Calu3 (cell line): ENCODE measurements around the gene MPEG1. TPM values are rescaled to one million over a fixed set of nuclear protein-coding genes. Genes with fewer than 3 reads are reported as not detected.

ENCODE experiments used
- BruUV-seq: library from RNA; stranded (reverse); fragments of 400-500 nt; replicated peaks from 2 replicates; lab custom pipeline; 2021; lab: Mats Ljungman, UMichigan
- CTCF ChIA-PET: fragments of 300-600 bp; sonication (Branson Sonifier 250); formaldehyde crosslinking; loops from one replicate; lab custom pipeline; 2022; ENCODE audit warnings: antibody characterized with exemption; lab: Charles Lee
- DNase-seq: peaks from one replicate; pipeline ENCODE4 v3.0.0; 2022
- H3K27ac Mint-ChIP-seq: one replicate; pipeline ENCODE4 v1.8.0; 2022; ENCODE audit warnings: mixed read lengths; ENCODE audit not compliant: unreplicated experiment
- H3K27me3 Mint-ChIP-seq: one replicate; pipeline ENCODE4 v1.8.0; 2022; ENCODE audit warnings: mixed read lengths; ENCODE audit not compliant: unreplicated experiment
- H3K36me3 Mint-ChIP-seq: one replicate; pipeline ENCODE4 v1.8.0; 2022; ENCODE audit warnings: mild to moderate bottlenecking, moderate library complexity, mixed read lengths; ENCODE audit not compliant: insufficient read depth, unreplicated experiment
- H3K4me1 Mint-ChIP-seq: one replicate; pipeline ENCODE4 v1.8.0; 2022; ENCODE audit warnings: mild to moderate bottlenecking, low read depth, mixed read lengths; ENCODE audit not compliant: unreplicated experiment
- H3K4me3 Mint-ChIP-seq: one replicate; pipeline ENCODE4 v1.8.0; 2022; ENCODE audit warnings: mild to moderate bottlenecking, low read depth, moderate library complexity, mixed read lengths; ENCODE audit not compliant: unreplicated experiment
- H3K9me3 Mint-ChIP-seq: one replicate; pipeline ENCODE4 v1.8.0; 2022; ENCODE audit warnings: low read depth, mixed read lengths; ENCODE audit not compliant: unreplicated experiment
- intact Hi-C: fragments of 100-400 bp; cut with micrococcal nuclease; formaldehyde crosslinking; loops from one replicate; pipeline ENCODE4 v1.10.0; 2022; ENCODE audit not compliant: unreplicated experiment
- total RNA-seq: library from RNA; stranded (reverse); gene quantifications from 2 replicates; pipeline ENCODE4 v1.2.3, GENCODE V29; 2022
- TF ChIP-seq, protein P1 (sequence below): fragments of 200-600 bp; IDR thresholded peaks from one replicate; pipeline ENCODE4 v1.8.0; 2022; ENCODE audit warnings: antibody characterized with exemption; ENCODE audit not compliant: unreplicated experiment

The MPEG1 gene
- total RNA-seq, 1 experiment from 2014 or later = not detected

DNA sequence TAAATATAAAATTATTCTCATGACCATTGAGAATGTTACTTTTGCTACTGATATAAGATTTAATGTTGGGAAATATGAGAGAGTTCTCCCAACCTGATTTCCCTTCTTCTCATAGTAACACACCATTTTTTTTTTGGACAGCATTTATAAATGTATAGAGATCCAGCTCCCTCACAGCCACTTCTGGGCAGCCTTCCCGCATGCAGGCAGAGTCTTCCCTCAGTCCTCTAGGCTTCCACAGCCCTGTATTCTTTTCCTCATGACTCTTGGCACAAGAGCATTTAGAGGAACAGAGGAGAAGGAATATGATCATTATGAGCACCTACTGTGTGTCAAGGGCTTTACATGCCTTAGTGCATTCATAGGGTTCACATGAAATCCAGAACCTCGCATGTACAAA lies 31.8 kb downstream of the MPEG1 start:
- CTCF ChIA-PET = interaction anchor here (0.7 to 3.8 kb wide), 2 partner anchors 10 to 40 kb away, joined by 3 to 26 read pairs; partner anchors contain the start of gene DTX4
- Mint-ChIP-seq H3K27me3 (no peaks in the 10 kb centered on the region), H3K4me3 (no peak overlapping the region), H3K9me3 (peaks cover 5% of the 10 kb centered on the region), H3K27ac (no peak overlapping the region), H3K36me3 (peaks cover 54% of the 10 kb centered on the region), H3K4me1 (peaks cover 52% of the 10 kb centered on the region)
- DNase-seq = no peak
- BruUV-seq = no TSS peak
- intact Hi-C loops = no loop called here
- TF ChIP-seq, protein P1, sequence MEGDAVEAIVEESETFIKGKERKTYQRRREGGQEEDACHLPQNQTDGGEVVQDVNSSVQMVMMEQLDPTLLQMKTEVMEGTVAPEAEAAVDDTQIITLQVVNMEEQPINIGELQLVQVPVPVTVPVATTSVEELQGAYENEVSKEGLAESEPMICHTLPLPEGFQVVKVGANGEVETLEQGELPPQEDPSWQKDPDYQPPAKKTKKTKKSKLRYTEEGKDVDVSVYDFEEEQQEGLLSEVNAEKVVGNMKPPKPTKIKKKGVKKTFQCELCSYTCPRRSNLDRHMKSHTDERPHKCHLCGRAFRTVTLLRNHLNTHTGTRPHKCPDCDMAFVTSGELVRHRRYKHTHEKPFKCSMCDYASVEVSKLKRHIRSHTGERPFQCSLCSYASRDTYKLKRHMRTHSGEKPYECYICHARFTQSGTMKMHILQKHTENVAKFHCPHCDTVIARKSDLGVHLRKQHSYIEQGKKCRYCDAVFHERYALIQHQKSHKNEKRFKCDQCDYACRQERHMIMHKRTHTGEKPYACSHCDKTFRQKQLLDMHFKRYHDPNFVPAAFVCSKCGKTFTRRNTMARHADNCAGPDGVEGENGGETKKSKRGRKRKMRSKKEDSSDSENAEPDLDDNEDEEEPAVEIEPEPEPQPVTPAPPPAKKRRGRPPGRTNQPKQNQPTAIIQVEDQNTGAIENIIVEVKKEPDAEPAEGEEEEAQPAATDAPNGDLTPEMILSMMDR = no peak

DNA sequence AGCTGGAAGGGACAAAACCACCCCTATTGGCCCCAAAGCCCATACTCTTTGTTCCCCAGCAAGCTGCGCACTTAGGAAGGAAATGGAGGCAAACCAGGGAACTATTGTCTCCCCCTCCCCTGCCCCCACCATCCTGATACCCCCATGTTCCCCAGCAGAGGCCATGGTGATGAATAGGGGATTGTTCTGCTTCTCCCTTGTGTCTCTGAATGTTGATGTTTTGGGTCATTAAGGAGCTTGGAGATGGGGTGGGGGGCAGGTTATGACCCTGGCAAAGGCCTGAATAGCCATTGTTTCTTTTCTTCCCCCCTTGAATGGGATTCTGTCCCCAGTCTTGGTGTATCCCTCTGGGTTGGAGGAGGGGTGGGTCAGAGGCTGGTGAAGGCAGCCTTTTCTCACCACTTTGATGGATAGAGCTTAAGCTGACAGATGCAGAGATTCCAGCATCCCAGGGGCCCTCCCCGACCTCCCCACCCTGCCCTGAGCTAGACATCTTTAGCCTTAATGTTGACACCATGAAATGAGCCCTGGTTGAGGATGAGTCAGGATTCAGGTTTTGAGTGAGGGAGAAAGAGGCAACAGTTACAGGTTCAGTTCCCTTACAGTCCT lies 32.5 kb downstream of the MPEG1 start:
- CTCF ChIA-PET = interaction anchor here (0.7 to 3.8 kb wide), 4 partner anchors 9 to 40 kb away, joined by 3 to 26 read pairs (median 4); partner anchors contain the start of gene DTX4
- Mint-ChIP-seq H3K27me3 (no peaks in the 10 kb centered on the region), H3K4me1 (peaks cover 51% of the 10 kb centered on the region), H3K4me3 (no peak overlapping the region), H3K27ac (no peak overlapping the region), H3K36me3 (peaks cover 54% of the 10 kb centered on the region), H3K9me3 (peaks cover 5% of the 10 kb centered on the region)
- intact Hi-C loops = no loop called here
- TF ChIP-seq, protein P1 = no peak
- no peak for DNase-seq
- no TSS peak for BruUV-seq

DNA sequence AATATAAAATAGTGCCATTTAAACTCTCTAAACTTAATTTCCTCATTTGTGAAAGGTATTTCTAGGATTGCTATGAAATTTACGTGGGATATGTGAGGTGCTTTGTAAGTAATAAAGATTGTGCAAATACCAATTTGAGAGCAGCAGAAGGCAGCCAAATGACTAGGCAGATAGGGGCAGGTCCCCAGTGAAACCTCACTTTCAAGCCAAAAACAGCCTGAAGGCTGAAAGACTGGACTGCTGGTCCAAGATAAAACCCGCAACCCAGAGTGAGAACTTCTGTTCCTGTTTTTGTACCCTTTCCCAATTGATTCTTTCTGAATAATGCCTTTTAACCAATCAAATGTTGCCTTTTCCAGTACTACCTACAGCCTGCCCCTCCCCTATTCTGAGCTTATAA lies 33.6 kb downstream of the MPEG1 start:
- no peaks in the 10 kb centered on the region for H3K27me3 Mint-ChIP-seq
- H3K4me1 Mint-ChIP-seq = peaks cover 51% of the 10 kb centered on the region
- H3K27ac Mint-ChIP-seq = no peak overlapping the region
- H3K36me3 Mint-ChIP-seq = peaks cover 59% of the 10 kb centered on the region
- no TSS peak for BruUV-seq
- H3K9me3 Mint-ChIP-seq = peaks cover 5% of the 10 kb centered on the region
- TF ChIP-seq, protein P1 = no peak
- H3K4me3 Mint-ChIP-seq = no peak overlapping the region
- CTCF ChIA-PET = interaction anchor here (1.1 kb wide), 1 partner anchor 8 kb away, joined by 3 read pairs; no protein-coding TSS in a partner anchor
- no peak for DNase-seq
- intact Hi-C loops = no loop called here

DNA sequence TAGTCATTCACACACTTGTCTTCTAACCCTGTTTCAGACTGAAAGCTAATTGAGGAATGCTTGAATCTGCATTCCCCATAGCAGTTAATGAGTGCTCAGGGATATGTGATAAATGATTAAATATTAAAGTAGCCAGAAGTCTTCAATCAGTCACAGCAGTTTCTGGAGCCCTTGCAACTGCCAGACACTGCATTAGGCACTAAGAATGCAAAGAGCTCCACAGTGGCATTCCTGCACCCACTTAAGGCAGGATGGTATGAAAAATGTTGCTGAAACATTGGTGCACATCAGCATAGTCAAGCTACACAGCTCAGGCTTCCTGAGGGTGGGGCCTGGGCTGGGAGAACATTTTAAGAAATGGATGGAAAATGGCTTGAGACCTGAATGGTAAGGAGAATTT lies 34.3 kb downstream of the MPEG1 start:
- no peak overlapping the region for H3K4me3 Mint-ChIP-seq
- CTCF ChIA-PET = no interaction called here
- intact Hi-C loops = no loop called here
- peaks cover 5% of the 10 kb centered on the region for H3K9me3 Mint-ChIP-seq
- TF ChIP-seq, protein P1 = no peak
- H3K27ac Mint-ChIP-seq = no peak overlapping the region
- H3K36me3 Mint-ChIP-seq = peaks cover 63% of the 10 kb centered on the region
- H3K27me3 Mint-ChIP-seq = no peaks in the 10 kb centered on the region
- peaks cover 49% of the 10 kb centered on the region for H3K4me1 Mint-ChIP-seq
- BruUV-seq = no TSS peak
- no peak for DNase-seq
